ENCODE measurements around the gene GPR35.
A peak's percentile ranks its signal among the peaks of the same experiment; 100 is the strongest.

Gene GPR35

DNA sequence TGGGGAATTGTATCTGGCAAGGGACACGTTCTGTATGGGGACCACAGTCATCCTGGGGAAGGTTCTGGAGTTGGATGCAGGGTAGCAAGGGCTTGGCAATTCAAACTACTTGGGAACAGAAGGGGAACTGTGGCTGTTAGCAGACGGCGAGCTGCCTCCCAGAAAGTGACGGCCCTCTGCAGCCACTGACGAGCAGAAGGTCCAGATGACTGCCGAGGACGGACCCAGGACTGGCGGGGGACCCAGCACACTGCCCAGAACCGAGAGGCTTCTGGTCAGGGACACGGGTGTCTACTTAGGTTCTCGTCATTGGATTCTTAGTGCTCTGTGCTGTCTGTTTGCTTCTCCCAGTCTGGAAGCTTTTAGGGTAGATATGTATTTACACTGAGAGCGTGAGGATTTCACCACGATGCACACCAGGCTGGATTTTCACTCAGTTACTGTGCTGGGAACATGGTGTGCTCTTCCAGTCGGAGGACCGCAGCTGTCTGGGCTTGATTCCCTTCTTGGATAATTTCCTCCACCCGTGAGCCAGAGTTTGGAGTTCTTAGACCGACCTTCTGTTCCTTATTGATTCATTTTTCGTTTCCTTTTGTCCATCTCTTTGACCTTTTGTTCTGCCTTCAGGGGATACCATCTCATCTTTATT, 13.4 kb downstream of the GPR35 start:
- TF ChIP-seq, protein P1, sequence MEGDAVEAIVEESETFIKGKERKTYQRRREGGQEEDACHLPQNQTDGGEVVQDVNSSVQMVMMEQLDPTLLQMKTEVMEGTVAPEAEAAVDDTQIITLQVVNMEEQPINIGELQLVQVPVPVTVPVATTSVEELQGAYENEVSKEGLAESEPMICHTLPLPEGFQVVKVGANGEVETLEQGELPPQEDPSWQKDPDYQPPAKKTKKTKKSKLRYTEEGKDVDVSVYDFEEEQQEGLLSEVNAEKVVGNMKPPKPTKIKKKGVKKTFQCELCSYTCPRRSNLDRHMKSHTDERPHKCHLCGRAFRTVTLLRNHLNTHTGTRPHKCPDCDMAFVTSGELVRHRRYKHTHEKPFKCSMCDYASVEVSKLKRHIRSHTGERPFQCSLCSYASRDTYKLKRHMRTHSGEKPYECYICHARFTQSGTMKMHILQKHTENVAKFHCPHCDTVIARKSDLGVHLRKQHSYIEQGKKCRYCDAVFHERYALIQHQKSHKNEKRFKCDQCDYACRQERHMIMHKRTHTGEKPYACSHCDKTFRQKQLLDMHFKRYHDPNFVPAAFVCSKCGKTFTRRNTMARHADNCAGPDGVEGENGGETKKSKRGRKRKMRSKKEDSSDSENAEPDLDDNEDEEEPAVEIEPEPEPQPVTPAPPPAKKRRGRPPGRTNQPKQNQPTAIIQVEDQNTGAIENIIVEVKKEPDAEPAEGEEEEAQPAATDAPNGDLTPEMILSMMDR (IDR thresholded peaks at IDR 0.05; ENCODE audit: low read depth, low read length) = no peak
- Histone ChIP-seq H3K9me3 (ENCODE audit: severe bottlenecking) (peaks cover 11% of the 10 kb centered on the region), H3K27ac (no peak overlapping the region), H3K4me3 (ENCODE audit: low read depth, low read length) (no peak overlapping the region), H3K36me3 (no peaks in the 10 kb centered on the region), H3K27me3 (ENCODE audit: insufficient read depth, low read depth, severe bottlenecking) (peaks cover 26% of the 10 kb centered on the region)
- peak; percentile 2 for DNase-seq

DNA sequence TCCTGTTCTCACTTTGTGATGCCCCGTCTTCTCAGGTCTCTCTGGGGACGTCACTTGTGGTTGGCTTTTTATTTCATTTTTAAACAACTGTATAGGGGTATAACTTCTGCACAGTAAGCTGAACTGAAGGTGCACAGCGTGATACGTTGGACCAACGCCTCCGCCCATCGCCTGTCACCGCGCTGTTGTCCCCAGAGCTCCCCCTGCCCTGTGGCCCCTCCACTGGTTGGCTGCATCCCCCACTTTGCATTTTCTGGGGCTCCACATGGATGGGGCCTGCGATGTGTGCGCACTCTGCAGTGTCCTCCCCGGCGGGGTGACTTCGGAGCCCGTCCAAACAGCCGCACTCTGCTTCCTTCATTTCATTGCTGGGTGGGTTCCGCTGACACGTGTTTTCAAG, 14.3 kb downstream of the GPR35 start:
- TF ChIP-seq, protein P1 (IDR thresholded peaks at IDR 0.05; ENCODE audit: low read depth, low read length) = no peak
- peaks cover 2% of the 10 kb centered on the region for H3K9me3 ChIP-seq (ENCODE audit: severe bottlenecking)
- no peaks in the 10 kb centered on the region for H3K36me3 ChIP-seq
- no peak overlapping the region for H3K27ac ChIP-seq
- peaks cover 26% of the 10 kb centered on the region for H3K27me3 ChIP-seq (ENCODE audit: insufficient read depth, low read depth, severe bottlenecking)
- DNase-seq = no peak
- no peak overlapping the region for H3K4me3 ChIP-seq (ENCODE audit: low read depth, low read length)

DNA sequence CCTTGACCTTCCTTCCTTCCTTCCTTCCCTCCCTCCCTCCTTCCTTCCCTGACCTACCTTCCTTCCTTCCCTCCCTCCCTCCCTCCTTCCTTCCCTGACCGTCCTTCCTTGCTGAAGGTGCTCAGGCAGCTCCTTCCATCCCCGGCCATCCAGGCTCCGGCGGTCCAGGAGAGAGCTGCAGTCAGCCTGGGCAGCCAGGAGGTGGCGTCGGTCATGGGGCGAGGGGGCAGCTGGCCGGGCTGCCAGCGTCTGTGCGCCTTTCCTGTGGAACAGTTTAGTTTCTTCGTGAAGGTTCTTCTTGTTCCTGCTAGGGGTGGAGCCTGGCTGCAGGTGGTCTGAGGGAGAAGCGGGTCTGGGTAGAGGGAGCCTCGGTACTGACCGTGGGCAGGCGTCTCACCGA, 15.7 kb downstream of the GPR35 start:
- DNase-seq = peak; percentile 77
- Histone ChIP-seq H3K9me3 (ENCODE audit: severe bottlenecking) (no peaks in the 10 kb centered on the region), H3K4me3 (ENCODE audit: low read depth, low read length) (no peak overlapping the region), H3K27ac (no peak overlapping the region), H3K27me3 (ENCODE audit: insufficient read depth, low read depth, severe bottlenecking) (peaks cover 26% of the 10 kb centered on the region), H3K36me3 (no peaks in the 10 kb centered on the region)
- TF ChIP-seq, protein P1 (IDR thresholded peaks at IDR 0.05; ENCODE audit: low read depth, low read length) = peak; percentile 88

DNA sequence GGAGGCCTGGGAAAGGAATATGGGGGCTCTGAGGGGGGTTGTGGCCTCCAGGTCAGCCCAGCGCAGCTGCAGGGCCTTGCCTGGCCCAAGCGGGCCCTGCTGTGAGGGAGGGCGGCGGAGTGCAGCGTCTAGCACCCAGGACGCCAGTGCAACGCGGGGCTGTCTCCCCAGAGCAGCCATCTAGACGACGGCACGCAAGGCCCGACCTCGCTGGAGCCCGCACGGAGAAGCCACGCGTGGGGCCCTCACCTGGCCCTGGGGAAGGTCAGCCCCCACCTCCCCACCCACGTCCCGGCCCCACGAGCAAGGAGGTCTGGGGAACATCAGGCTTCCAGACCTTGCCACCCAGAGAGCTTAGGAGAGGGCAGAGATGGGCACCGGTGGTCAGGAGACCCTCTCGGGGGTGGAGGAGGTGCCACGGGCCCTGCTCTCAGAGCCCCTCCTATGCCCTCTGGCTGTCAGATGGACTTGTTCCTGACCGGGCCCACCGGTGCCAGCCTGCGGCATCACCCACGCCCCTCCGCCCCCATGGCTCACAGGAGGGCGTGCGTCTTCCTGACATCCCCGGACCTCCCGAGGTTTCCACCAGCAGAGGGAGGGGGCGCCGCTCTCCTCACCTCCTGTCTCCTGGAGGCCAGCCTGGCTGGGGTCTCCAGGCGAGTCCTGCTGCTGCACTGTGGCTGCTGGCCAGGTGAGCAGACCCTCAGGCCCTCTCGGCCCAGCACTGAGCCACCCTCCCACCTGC, 17.0 kb downstream of the GPR35 start:
- TF ChIP-seq, protein P1 (IDR thresholded peaks at IDR 0.05; ENCODE audit: low read depth, low read length) = no peak
- H3K4me3 ChIP-seq (ENCODE audit: low read depth, low read length) = no peak overlapping the region
- peaks cover 24% of the 10 kb centered on the region for H3K27me3 ChIP-seq (ENCODE audit: insufficient read depth, low read depth, severe bottlenecking)
- H3K36me3 ChIP-seq = no peaks in the 10 kb centered on the region
- H3K9me3 ChIP-seq (ENCODE audit: severe bottlenecking) = no peaks in the 10 kb centered on the region
- no peak overlapping the region for H3K27ac ChIP-seq
- no peak for DNase-seq

DNA sequence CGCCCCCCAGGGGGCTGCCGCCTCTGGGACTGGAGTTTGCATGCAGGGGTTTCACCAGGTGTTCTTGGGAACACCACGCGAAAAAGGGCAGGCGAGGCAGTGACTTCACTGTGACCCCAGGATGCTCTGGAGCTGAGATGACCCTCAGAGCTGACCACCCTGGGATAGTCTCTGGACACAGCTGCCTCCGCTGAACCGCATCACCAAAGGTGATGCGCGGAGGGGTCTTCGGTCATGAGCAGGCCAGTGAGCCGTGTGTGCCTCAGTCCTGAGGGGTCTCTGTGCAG, 17.5 kb downstream of the GPR35 start:
- no peak overlapping the region for H3K27ac ChIP-seq
- TF ChIP-seq, protein P1 (IDR thresholded peaks at IDR 0.05; ENCODE audit: low read depth, low read length) = no peak
- H3K9me3 ChIP-seq (ENCODE audit: severe bottlenecking) = no peaks in the 10 kb centered on the region
- H3K36me3 ChIP-seq = no peaks in the 10 kb centered on the region
- no peak overlapping the region for H3K4me3 ChIP-seq (ENCODE audit: low read depth, low read length)
- H3K27me3 ChIP-seq (ENCODE audit: insufficient read depth, low read depth, severe bottlenecking) = peaks cover 20% of the 10 kb centered on the region
- DNase-seq = no peak

All from WERI-Rb-1 (cell line).